OCI-LY7 (cell line): ENCODE data around the gene HEPHL1. TPM values are rescaled to one million over a fixed set of nuclear protein-coding genes. Genes with fewer than 3 reads are reported as not detected.

ENCODE experiments used
- BruUV-seq: library from RNA; stranded (reverse); fragments of 400-500 nt; replicated peaks from 2 replicates; lab custom pipeline; 2021; lab: Mats Ljungman, UMichigan
- CTCF ChIA-PET: fragments of 300-600 bp; sonication (Branson Sonifier 250); formaldehyde crosslinking; loops from one replicate; lab custom pipeline; 2022; ENCODE audit warnings: antibody characterized with exemption; ENCODE audit not compliant: unreplicated experiment; lab: Charles Lee
- POLR2A ChIA-PET: fragments of 300-600 bp; sonication (Branson Sonifier 250); formaldehyde crosslinking; loops from one replicate; lab custom pipeline; 2022; ENCODE audit warnings: antibody characterized with exemption; lab: Charles Lee
- DNase-seq: peaks from one replicate; pipeline ENCODE4 v3.0.0-alpha.2; 2015; ENCODE audit warnings: low spot score
- H2AFZ ChIP-seq: fragments of 200-600 bp; sonication (generic), shearing (Covaris generic); 2 replicates; pipeline ENCODE4 v1.6.1; 2014; ENCODE audit warnings: mild to moderate bottlenecking, antibody characterized with exemption, low read length, moderate library complexity
- H3K27ac ChIP-seq: fragments of 200-600 bp; sonication (generic); 2 replicates; pipeline ENCODE4 v1.5.1; 2014; ENCODE audit warnings: mixed run types, low read depth, mild to moderate bottlenecking, moderate library complexity, low read length, inconsistent platforms; ENCODE audit not compliant: poor library complexity, severe bottlenecking
- H3K36me3 ChIP-seq: fragments of 200-600 bp; sonication (generic); 2 replicates; pipeline ENCODE4 v1.6.1; 2014; ENCODE audit warnings: mild to moderate bottlenecking, antibody characterized with exemption, low read length, moderate library complexity, mixed read lengths; ENCODE audit not compliant: insufficient read depth
- H3K4me1 ChIP-seq: fragments of 200-600 bp; sonication (generic); 2 replicates; pipeline ENCODE4 v1.5.1; 2014; ENCODE audit warnings: mild to moderate bottlenecking, low read length; ENCODE audit not compliant: insufficient read depth, poor library complexity, severe bottlenecking
- H3K4me2 ChIP-seq: fragments of 200-600 bp; sonication (generic); 2 replicates; pipeline ENCODE4 v1.6.1; 2014; ENCODE audit warnings: mild to moderate bottlenecking, low read length
- H3K4me3 ChIP-seq: fragments of 200-600 bp; sonication (generic); 2 replicates; pipeline ENCODE4 v1.5.1; 2014; ENCODE audit warnings: mild to moderate bottlenecking, low read depth, low read length; ENCODE audit not compliant: poor library complexity, severe bottlenecking
- H3K79me2 ChIP-seq: fragments of 200-600 bp; sonication (generic); 2 replicates; pipeline ENCODE4 v1.6.1; 2016; ENCODE audit warnings: low read depth, mild to moderate bottlenecking, low read length, moderate library complexity, mixed read lengths; ENCODE audit not compliant: insufficient read depth
- H3K9me2 ChIP-seq: fragments of 200-600 bp; sonication (generic); 2 replicates; pipeline ENCODE4 v1.6.1; 2016; ENCODE audit warnings: mild to moderate bottlenecking, low read length, mixed read lengths; ENCODE audit not compliant: insufficient read depth
- H3K9me3 ChIP-seq: fragments of 200-600 bp; sonication (generic); 2 replicates; pipeline ENCODE4 v1.6.1; 2014; ENCODE audit warnings: mild to moderate bottlenecking, mixed run types, low read length, mixed read lengths
- H4K20me1 ChIP-seq: fragments of 200-600 bp; sonication (generic); 2 replicates; pipeline ENCODE4 v1.6.1; 2014; ENCODE audit warnings: mild to moderate bottlenecking, antibody characterized with exemption, low read length, moderate library complexity, mixed read lengths; ENCODE audit not compliant: insufficient read depth
- CTCF ChIP-seq: fragments of 200-600 bp; sonication (generic); conservative IDR thresholded peaks from 2 replicates; pipeline ENCODE4 v1.5.1; 2014; ENCODE audit warnings: mild to moderate bottlenecking, antibody characterized with exemption, low read length, moderate library complexity, mixed read lengths
- EZH2phosphoT487 ChIP-seq: fragments of 200-600 bp; sonication (generic); IDR thresholded peaks from 2 replicates; pipeline ENCODE4 v1.6.1; 2018; ENCODE audit warnings: low read depth, borderline replicate concordance, mild to moderate bottlenecking, mixed run types, antibody characterized with exemption, low read length, moderate library complexity, mixed read lengths
- intact Hi-C: fragments of 100-400 bp; cut with micrococcal nuclease; formaldehyde crosslinking; loops from one replicate; pipeline ENCODE4 v1.10.0; 2022; ENCODE audit not compliant: unreplicated experiment
- total RNA-seq, 2 experiments: library from RNA; depleted of rRNA in 1 of 2; stranded (reverse); fragments of >200 nt in 1 of 2; shearing (Covaris generic) in 1 of 2; gene quantifications; 2 replicates each; pipeline ENCODE4 v1.2.3, GENCODE V29; 2014 to 2022

The HEPHL1 gene
- total RNA-seq, 2 experiments from 2014 or later = not detected

- H2AFZ ChIP-seq = no peak overlapping the region
- ChIA-PET CTCF (no interaction called here), POLR2A (interaction anchor here (2.1 kb wide), 1 partner anchor 8 kb away, joined by 5 read pairs; no protein-coding TSS in a partner anchor)
- H4K20me1 ChIP-seq = peaks cover 8% of the 10 kb centered on the region; the same call in 1 of the 2 replicates
- H3K79me2 ChIP-seq = no peaks in the 10 kb centered on the region
- TF ChIP-seq CTCF = no peak
- TF ChIP-seq EZH2phosphoT487 = no peak
- H3K27ac ChIP-seq = no peak overlapping the region
- peaks cover 6% of the 10 kb centered on the region for H3K4me1 ChIP-seq
- H3K9me2 ChIP-seq = no peaks in the 10 kb centered on the region
- no TSS peak for BruUV-seq
- no peak for DNase-seq
- H3K36me3 ChIP-seq = peaks cover 4% of the 10 kb centered on the region; the same call in 1 of the 2 replicates
- no peaks in the 10 kb centered on the region for H3K9me3 ChIP-seq
- H3K4me3 ChIP-seq = no peak overlapping the region
- H3K4me2 ChIP-seq = no peak overlapping the region
- intact Hi-C loops = no loop called here
Measured at GRCh38 chr11:94150056-94150455, 128.9 kb downstream of the HEPHL1 start.

- H3K27ac ChIP-seq = no peak overlapping the region
- no peaks in the 10 kb centered on the region for H3K9me2 ChIP-seq
- peaks cover 8% of the 10 kb centered on the region; the same call in 1 of the 2 replicates for H4K20me1 ChIP-seq
- H3K4me3 ChIP-seq = no peak overlapping the region
- DNase-seq = no peak
- H3K4me1 ChIP-seq = peaks cover 6% of the 10 kb centered on the region
- no peaks in the 10 kb centered on the region for H3K79me2 ChIP-seq
- H2AFZ ChIP-seq = no peak overlapping the region
- peaks cover 4% of the 10 kb centered on the region; the same call in 1 of the 2 replicates for H3K36me3 ChIP-seq
- no peak overlapping the region for H3K4me2 ChIP-seq
- CTCF ChIA-PET = interaction anchor here (0.8 kb wide), 1 partner anchor 23 kb away, joined by 3 read pairs; no protein-coding TSS in a partner anchor
- no peaks in the 10 kb centered on the region for H3K9me3 ChIP-seq
- no peak for TF ChIP-seq EZH2phosphoT487
- TF ChIP-seq CTCF = no peak
- no TSS peak for BruUV-seq
- intact Hi-C loops = no loop called here
- POLR2A ChIA-PET = interaction anchor here (0.6 to 2.1 kb wide), 4 partner anchors 9 to 58 kb away, joined by 3 to 5 read pairs (median 3); partner anchors contain the start of gene PANX1
Measured at GRCh38 chr11:94150704-94151685, 129.8 kb downstream of the HEPHL1 start.
